Suprapubic skin (tissue), 4 donors: ENCODE data around the gene ADCY5.

Experiments used
- POLR2A ChIP-seq, 2 donors: fragments of 450-650 bp; IDR thresholded peaks; one replicate each; pipeline ENCODE4 v1.6.1; 2017; ENCODE audit warnings: antibody characterized with exemption in 2 of 2, mild to moderate bottlenecking in 2 of 2, moderate library complexity in 2 of 2
- POLR2AphosphoS5 ChIP-seq, 3 donors: sonication (generic); formaldehyde crosslinking; IDR thresholded peaks; one replicate each; pipeline ENCODE4 v1.6.1; 2017; ENCODE audit warnings: antibody characterized with exemption in 3 of 3
- TF ChIP-seq, protein P1 (sequence below), 2 donors: fragments of 200-600 bp in 1 of 2; fragments of 450-650 bp in 1 of 2; sonication (generic) in 1 of 2; IDR thresholded peaks; one replicate each; pipeline ENCODE4 v1.5.1; 2016 to 2019; ENCODE audit warnings: antibody characterized with exemption in 2 of 2, mild to moderate bottlenecking in 1 of 2, moderate library complexity in 1 of 2

DNA sequence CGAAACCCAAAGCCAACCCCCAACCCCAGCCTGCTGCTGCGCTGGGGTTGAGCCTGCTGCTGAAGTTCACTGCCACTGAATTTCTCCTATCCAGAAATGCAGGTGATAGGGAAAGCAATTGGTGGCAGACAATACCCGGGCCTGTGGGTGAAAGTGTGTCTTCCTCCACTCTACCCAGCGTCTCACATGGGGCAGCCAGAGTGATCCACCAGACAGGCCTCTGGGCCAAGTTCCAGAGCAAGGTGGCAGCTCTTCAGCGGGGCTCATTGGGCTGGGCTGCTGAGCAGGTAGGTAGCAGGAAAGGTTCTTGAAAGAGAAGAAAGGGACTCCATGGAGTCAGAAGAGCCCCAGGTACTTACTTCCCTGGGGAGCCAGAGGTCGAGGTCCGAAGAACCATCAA is 6.0 kb downstream of the ADCY5 start:
- TF ChIP-seq, protein P1, sequence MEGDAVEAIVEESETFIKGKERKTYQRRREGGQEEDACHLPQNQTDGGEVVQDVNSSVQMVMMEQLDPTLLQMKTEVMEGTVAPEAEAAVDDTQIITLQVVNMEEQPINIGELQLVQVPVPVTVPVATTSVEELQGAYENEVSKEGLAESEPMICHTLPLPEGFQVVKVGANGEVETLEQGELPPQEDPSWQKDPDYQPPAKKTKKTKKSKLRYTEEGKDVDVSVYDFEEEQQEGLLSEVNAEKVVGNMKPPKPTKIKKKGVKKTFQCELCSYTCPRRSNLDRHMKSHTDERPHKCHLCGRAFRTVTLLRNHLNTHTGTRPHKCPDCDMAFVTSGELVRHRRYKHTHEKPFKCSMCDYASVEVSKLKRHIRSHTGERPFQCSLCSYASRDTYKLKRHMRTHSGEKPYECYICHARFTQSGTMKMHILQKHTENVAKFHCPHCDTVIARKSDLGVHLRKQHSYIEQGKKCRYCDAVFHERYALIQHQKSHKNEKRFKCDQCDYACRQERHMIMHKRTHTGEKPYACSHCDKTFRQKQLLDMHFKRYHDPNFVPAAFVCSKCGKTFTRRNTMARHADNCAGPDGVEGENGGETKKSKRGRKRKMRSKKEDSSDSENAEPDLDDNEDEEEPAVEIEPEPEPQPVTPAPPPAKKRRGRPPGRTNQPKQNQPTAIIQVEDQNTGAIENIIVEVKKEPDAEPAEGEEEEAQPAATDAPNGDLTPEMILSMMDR (IDR thresholded peaks at IDR 0.05), result no peak
- TF ChIP-seq POLR2AphosphoS5 (IDR thresholded peaks at IDR 0.05) (no peak), POLR2A (IDR thresholded peaks at IDR 0.05) (no peak)
